ENCODE data around the gene CACNA1I. TPM values are rescaled to one million over a fixed set of nuclear protein-coding genes. Genes with fewer than 3 reads are reported as not detected.

Gene CACNA1I
- total RNA-seq, 4 donors from 2014 or later: 0.16 to 0.57 (median 0.20) TPM

GRCh38 chr22:39703928-39704639 is 133.5 kb downstream of the CACNA1I start:
- TF ChIP-seq CTCF (IDR thresholded peaks at IDR 0.05; ENCODE audit: low read depth): no peak

- TF ChIP-seq CTCF (IDR thresholded peaks at IDR 0.05; ENCODE audit: low read depth): no peak
Observed at GRCh38 chr22:39705386-39705785, 134.8 kb downstream of the CACNA1I start.

GRCh38 chr22:39706376-39707140 is 136.0 kb downstream of the CACNA1I start:
- TF ChIP-seq CTCF (IDR thresholded peaks at IDR 0.05; ENCODE audit: low read depth): no peak

GRCh38 chr22:39707351-39707750 is 136.8 kb downstream of the CACNA1I start:
- no peak for TF ChIP-seq CTCF (IDR thresholded peaks at IDR 0.05; ENCODE audit: low read depth)

GRCh38 chr22:39707816-39708215 is 137.3 kb downstream of the CACNA1I start:
- TF ChIP-seq CTCF (IDR thresholded peaks at IDR 0.05; ENCODE audit: low read depth): no peak

- TF ChIP-seq CTCF (IDR thresholded peaks at IDR 0.05; ENCODE audit: low read depth): no peak
Observed at GRCh38 chr22:39710380-39711150, 140.0 kb downstream of the CACNA1I start.

GRCh38 chr22:39712081-39712480 is 141.5 kb downstream of the CACNA1I start:
- TF ChIP-seq CTCF (IDR thresholded peaks at IDR 0.05; ENCODE audit: low read depth): no peak
